ENCODE measurements around the gene TESK1.

GRCh38 chr9:35577486-35577885 is 27.6 kb upstream of the TESK1 start:
- TF ChIP-seq CTCF (IDR thresholded peaks at IDR 0.05) (no peak), EZH2 (IDR thresholded peaks at IDR 0.05) (no peak), EZH2phosphoT487 (IDR thresholded peaks at IDR 0.05) (no peak)

Measured in neural progenitor cell (in vitro differentiated cells).